ENCODE results near the gene DEFB114.
"Not testable (repeated sequence)": the region's sequence is repeated elsewhere in the genome, so short reads cannot be mapped to it uniquely, and the experiment has no call there.

Gene DEFB114, protein sequence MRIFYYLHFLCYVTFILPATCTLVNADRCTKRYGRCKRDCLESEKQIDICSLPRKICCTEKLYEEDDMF

DNA sequence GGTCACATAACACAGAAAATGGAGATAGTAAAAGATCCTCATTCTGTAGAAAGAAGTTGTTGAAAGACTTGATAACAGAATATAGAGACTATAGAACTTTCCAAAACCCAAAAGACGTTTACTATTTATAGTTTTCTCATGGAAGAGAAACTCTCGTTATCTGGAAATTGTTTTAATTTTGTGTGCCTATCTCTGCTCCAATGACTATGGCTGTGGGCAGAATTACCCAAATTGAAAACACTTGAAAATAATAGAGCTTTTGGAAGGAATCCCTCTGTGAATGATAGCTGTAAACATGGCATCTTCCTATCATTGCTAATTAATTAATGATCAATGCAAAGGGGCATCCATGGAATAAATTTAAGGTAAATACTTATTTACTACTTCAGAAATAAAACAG lies at the start of gene DEFB114:
Gene DEFB114 (minus strand): TSS at position 101 of the 400 bp plus-strand sequence. CDS start 59 bp downstream, at position 42.
- in situ Hi-C loops (cut with MboI; ENCODE audit: low sequenced_read_pairs): no loop called here

DNA sequence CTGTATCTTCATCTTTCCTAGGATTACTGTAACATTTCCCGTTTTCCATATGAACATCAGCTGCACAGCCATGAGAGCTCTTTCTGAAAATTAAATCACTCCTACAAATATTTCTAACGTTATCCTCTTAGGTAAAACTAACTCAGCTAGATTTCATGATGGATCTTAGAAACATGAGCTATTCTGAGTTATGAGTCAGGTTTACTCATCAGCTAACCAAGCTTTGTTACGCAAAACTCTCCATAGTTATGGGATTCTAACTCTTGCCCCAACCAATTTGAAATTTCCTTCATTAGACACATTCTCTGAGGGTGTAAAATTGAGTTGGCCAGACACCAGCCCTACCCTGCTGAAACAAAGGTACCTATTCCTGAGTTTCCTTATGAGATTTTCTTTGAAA lies 43.9 kb upstream of the DEFB114 start:
- in situ Hi-C loops (cut with MboI; ENCODE audit: low sequenced_read_pairs): no loop called here

DNA sequence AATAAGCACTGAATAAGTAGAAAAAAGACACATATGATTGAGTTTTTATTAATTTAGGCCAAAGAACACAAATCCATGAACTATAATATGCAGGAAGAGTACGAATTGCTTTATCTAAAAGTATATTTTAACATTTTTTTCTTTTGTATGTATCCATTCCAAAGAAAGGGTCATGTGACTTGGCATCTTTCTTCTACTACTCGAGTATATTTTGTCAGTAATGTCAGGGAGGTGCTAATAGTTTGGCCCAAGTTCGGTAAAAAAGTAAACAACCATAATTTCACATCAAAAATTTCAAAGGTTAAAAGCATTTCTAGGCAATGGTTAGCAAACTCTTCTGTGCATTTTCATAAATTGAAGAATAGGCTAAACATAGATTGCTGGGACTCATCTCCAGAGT lies 39.2 kb upstream of the DEFB114 start:
- in situ Hi-C loops (cut with MboI; ENCODE audit: low sequenced_read_pairs): no loop called here

DNA sequence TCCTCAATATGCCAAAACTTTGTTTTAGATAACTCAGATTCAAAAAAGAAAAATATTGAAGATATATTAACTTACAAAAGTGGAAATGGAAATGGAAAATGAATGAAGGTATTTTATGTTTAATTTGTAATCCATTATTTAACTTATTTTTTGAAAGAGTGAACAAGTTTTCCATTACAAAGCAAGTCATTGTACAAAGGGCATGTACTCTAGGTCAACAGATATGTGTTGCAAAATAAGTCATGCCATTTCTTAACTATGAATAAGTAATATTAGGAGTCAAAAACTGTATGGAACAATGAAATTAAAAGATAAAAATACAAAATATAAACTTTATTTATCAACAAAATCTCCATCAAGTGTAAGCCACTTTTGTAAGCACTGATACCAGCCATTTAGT lies 31.3 kb upstream of the DEFB114 start:
- in situ Hi-C loops (cut with MboI; ENCODE audit: low sequenced_read_pairs): no loop called here

DNA sequence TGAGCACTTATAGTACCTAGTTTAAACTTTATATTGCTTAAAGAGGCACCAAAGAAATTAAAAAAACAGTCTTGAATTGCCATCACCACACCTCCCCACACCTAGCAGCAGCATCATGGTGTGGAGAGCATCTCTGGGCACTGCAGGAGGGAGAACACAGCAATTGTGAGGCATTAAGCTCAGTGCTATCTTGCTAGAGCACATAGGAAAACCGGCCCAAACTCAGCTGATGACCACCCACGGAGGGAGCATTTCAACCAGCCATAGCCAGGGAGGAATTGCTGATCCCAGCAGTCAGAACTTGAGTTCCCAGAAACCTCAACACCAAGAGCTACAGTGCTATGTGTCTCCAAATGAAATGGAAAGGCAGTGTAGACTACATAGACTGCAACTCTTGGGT lies 24.9 kb upstream of the DEFB114 start:
- in situ Hi-C loops (cut with MboI; ENCODE audit: low sequenced_read_pairs): no loop called here

DNA sequence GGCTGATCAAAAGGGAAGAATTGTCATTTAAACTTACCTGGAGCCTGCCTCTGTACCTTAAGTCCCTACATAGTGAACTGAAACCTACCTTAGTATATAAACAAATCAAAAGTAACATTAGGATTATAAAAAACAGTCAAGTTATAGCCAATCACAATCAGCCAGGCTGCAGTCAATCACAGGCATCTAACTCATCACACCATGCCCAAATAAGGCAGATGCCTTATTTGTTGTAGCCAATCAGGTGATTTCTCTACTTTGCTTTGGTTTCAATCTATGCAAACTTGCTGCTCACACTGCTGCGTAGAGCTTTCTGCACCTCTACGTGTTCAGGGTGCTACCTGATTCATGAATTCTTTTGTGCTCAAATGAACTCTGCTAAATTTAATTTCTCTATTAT lies 23.8 kb upstream of the DEFB114 start:
- in situ Hi-C loops (cut with MboI; ENCODE audit: low sequenced_read_pairs): no loop called here

DNA sequence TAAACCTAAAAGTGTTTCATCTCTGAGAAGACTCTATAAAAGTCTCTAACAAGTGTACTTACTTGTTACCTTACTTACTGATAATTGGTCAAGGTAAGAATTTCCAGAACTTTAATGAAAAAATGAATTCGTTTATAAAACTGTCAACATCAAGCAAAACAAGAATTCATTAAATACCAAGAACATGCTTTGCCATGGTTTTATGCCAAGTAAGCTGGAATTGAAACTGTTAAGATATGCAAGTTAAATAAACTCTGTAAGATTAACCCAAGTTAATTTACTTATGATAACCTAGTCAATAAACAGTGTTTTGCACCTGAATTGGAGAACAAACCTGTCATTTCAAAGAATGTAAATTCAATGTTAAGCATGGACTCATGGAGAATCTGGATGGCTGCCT lies 22.6 kb upstream of the DEFB114 start:
- in situ Hi-C loops (cut with MboI; ENCODE audit: low sequenced_read_pairs): no loop called here

DNA sequence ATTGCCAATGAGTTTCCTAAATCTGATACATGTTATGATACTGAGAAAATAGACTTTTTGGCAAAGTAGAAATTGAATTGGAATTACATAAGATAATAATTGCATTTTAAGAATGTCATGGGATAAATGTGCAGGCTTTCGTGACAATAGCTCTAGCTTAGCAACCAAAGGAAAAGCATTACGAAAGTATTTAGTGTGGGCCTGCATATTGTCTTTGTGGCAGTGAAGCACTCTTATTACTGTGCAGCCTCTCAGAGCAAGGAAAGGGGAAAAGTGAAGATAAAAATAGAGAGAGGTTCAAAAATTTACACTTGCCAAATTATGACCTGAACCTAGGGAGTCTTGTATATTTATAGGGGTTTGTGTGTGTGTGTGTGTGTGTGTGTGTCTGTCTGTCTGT lies 18.1 kb upstream of the DEFB114 start:
- in situ Hi-C loops (cut with MboI; ENCODE audit: low sequenced_read_pairs): no loop called here

DNA sequence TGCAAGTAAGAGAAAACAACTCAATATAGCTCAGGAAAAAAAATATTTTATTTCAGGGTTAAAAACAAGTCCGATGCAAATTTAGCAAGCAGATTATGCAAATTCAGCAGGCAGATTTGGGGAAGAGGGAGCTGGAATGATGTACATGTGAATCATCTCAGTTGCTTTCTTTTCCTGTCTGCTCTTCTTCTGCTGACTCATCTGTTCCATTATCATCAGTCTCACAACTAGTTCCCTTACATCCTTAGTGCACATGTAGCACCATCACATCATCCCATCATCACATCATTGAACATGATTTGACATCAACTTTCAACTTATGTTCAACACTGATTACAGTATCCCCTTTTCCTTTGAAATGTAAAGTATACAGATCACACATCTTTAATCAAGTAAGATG lies 16.9 kb upstream of the DEFB114 start:
- in situ Hi-C loops (cut with MboI; ENCODE audit: low sequenced_read_pairs): no loop called here

DNA sequence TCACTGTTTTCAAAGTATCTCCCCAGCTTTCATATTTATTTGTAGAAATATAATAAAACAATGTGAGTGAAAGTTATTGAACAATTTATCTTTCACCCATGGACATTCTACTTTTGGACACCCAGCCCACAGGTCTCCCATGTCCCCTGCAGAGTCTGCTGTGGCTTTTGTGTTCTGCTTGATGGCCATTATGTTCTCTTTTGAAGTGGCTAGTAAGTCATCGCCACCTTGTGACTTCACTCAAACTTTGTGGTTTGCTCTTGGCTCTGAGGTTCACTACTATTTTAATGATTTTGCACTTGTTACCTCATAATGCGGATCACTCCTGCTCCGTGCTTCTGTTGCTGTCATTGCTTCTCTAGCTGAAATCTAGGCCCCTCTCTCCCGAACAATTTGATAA lies 15.6 kb upstream of the DEFB114 start:
- in situ Hi-C loops (cut with MboI; ENCODE audit: low sequenced_read_pairs): no loop called here

DNA sequence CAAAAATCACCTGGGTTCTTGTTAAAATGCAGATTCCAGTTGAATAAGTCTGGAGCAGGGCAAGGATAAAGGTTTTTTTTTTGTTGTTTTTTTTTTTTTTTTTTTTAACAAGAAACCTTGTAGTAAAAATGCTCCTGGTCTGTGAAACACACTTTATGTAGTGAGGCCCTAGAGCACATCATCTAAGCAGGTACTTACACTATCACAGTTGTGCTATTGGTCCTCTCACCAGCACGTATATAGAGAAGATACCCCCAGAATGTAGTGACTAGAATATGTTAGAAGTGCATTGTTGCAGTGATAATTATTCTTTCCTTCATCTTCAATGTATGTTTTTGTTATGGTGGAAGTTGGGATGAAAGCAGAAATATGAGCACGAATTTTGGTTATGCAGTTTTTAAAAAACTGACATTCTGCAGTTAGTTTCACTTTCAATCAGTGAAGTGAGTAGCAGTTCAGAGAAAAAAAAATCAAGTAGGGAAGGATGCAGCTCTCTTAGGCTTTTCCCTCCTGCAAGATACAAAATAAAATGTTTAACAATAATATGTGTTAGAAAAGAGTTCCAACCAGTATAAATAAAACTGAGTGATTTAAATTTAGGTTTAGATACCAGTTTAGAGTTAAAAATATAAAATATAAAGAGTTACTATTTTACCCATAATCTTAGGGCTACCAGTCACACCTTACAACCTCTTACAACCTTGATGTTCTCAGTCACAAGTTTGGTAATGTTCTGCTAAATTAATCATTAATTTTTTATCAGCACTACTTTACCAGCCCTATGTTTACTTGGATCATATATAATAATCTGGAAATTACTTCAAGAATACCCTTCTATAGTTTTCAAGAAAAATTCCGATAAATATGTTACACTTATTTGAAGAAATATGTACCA lies 14.6 kb upstream of the DEFB114 start:
- in situ Hi-C loops (cut with MboI; ENCODE audit: low sequenced_read_pairs): no loop called here

DNA sequence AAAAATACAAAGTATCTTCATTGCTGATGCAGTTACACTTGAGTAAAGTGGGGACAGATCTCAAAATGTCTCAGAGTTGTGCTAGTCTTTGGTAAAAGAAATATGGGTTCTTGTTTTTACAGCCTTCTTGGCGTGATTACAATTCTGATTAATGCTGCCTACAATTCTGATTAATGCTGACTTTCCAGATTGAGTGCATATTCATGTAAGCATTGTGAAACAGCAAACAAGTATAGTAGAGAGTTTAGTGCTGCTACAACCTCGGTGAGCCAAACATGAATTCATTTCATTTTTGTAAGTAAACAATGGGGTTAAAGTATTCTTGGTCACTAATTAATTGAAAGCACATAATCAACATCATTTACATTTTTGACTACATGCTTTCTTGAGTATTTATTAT lies 5.6 kb upstream of the DEFB114 start, which contains the start of gene DEFB113:
Gene DEFB113 (minus strand): TSS at position 21 of the 400 bp plus-strand sequence. CDS start 0 bp downstream, at position 21.
- in situ Hi-C loops (cut with MboI; ENCODE audit: low sequenced_read_pairs): no loop called here

DNA sequence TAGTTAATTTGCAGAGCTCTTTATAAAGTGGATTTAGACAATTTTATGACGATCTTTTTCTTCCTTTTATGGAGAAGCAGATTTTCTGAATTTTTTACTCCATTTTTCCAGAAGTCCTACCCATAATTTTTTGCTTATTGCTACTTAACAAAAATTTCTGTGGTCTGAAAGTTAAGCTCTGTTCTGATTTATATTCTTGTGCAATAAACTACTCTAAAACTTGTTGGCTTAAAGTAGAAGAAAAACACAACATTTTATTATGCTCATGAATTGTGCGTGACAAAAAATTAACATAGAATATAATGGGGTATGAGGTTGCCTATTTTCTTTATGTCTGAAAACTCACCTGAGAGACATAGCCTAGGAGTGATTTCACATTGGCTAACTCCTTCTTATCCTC lies 2.9 kb upstream of the DEFB114 start:
- in situ Hi-C loops (cut with MboI; ENCODE audit: low sequenced_read_pairs): no loop called here

DNA sequence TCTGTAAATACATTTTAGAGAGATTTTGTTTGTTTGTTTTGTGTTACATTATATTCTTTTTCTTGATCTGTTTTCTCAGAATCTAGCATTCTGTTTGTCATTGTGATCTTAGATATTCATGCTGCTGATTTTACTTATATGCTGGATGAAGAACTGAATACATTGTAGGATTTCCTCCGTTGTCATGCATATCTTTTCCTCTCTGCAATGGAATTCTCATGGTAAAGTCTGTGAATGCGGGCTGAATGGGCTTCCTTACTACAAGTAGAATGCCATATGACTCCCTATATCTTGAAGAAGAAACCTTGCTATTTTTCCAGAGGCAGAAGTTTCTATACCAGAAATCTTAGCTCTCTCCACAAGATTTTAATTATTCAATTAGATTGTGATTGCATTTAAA lies 2.4 kb upstream of the DEFB114 start:
- in situ Hi-C loops (cut with MboI; ENCODE audit: low sequenced_read_pairs): no loop called here

DNA sequence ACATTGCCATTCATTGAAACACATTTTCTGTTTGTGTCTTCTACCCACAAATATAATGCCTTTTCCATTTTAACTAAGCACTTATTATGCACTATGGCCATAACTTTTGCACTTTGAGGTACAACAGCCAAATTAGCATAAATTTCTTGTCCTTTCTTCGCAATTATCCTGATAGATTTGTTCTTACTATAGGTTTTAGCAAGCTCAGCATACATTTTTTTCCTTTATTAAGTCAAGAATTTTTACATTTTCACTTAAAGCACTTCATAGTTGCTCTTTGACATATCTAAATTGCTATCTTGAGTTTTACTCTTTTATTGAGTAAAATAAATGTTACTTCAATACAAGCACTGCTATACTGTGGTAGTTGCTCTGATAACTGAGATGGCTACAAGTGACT lies 5.8 kb downstream of the DEFB114 start:
- in situ Hi-C loops (cut with MboI; ENCODE audit: low sequenced_read_pairs): no loop called here

DNA sequence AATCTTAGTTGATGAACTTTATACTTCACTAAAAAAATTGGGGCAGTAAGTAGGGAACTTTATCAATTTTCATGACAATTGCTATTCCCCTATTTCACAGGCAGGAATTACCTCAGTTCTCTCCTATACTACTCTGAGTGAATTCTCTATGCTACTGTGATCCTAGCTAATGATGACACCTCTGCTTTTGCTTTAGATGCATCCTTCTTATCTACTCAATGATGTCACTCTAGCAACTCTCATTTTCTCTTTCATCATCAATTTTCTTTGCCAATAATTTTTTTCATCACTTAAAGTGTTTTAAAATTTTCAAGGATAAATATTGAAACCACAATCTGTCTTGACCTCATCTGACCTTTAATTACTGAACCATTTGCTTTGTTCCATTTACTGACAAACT lies 8.1 kb downstream of the DEFB114 start:
- in situ Hi-C loops (cut with MboI; ENCODE audit: low sequenced_read_pairs): no loop called here

DNA sequence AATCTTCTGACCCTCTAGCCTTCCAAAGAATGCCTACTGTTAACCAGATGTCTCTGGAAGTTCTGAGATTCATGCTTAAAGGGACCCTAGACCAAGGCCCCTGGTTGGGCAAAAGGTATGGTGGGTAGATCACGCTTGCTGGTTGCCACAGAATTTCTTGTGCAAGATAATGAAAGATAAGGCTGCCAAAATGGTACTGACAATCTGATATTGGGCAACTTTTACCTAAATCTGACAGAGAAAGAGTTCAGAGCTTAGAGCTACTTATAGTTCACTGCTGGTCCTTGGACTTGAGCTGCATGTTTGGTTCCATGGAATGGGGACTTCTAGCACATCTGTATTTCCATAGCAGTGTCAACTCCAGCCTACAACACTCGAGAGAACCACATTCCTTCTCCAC lies 12.0 kb downstream of the DEFB114 start:
- in situ Hi-C loops (cut with MboI; ENCODE audit: low sequenced_read_pairs): no loop called here

DNA sequence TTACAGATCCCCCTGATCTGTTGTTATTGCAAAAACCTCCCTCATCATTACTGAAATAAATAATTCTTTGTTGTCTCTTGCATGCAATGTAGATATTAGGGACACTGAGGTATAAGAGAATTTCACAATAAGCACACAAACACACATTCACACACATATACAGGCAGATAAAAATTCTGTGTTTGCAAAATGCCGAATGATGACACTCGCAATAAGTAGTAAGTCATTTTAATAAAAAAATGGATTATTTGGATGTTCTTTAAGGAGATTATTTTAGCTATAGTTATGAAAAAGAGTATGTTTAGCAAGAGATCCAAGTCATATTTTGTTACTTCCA lies 13.6 kb downstream of the DEFB114 start:
- in situ Hi-C loops (cut with MboI; ENCODE audit: low sequenced_read_pairs): no loop called here

DNA sequence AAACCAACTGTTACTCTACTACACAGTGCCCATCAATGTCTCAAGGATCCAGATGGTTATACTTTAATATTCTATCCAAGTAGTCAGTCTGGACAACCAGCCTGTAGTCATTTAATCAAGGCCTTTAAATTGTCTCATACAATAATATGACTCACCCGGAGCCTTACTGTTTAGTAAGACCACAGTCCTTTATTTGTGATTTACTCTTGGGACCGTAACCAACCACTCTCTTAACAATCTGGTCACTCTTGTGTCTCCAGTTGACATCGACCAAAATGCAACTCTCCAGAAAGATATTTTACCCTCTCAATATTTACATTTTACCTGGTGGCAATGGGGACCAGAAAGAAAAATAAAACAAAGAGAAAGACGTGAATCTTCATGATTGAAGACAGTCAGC lies 14.9 kb downstream of the DEFB114 start:
- in situ Hi-C loops (cut with MboI; ENCODE audit: low sequenced_read_pairs): no loop called here

DNA sequence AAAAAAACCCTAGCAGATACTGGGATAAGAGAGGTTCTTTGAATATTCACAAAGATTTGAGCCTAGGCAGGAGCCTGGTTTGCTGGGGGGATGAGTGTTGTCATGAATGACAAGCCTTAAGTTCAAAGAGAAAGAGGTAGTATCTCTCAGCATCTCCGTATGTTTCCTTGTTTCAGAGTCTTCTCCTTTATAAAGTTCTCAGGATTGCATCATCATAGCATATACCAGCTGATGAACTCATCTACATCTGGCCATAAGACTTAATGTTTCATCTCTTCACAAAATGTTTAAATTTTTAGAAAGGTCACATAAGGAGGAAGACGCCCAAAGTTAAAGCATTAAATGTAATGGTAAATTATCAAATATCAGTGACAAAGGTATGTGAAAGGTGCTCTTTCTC lies 17.1 kb downstream of the DEFB114 start:
- in situ Hi-C loops (cut with MboI; ENCODE audit: low sequenced_read_pairs): no loop called here

DNA sequence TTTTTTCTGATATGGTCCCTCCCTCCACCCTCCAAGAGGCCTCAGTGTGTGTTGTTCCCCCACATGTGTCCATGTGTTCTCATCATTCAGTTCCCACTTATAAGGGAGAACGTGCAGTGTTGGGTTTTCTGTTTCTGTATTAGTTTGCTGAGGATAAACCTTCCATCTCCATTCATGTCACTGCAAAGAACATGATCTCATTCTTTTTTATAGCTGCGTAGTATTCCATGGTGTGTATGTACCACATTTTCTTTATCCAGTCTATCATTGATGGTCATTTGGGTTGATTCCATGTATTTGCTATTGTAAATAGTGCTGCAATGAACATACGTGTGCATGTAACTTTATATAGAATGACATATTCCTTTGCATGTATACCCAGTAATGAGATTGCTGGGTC lies 19.9 kb downstream of the DEFB114 start:
- in situ Hi-C loops (cut with MboI; ENCODE audit: low sequenced_read_pairs): not testable (repeated sequence)

DNA sequence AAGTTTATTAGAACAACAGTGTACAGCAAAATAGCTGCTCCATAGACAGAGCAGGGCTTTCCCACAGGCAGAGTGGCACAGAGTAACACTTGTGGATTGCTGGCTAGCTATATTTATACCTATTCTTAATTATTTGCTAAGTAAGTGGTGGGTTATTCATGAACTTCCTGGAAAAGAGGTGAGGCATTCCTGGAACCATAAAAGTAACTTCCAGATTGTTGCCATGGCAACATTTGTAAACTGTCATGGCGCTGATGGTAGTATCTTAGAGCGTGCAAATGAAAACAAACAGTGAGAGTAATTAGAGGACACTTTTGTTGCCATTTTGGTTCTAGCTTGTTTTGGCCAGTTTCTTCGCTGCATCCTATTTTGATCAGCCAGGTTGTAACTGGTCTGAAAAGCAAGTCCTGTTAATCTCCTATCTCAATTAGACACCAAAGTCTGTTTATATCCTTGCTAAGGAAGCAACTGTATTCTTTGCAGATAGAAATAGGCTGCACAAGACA lies 23.9 kb downstream of the DEFB114 start:
- in situ Hi-C loops (cut with MboI; ENCODE audit: low sequenced_read_pairs): no loop called here

DNA sequence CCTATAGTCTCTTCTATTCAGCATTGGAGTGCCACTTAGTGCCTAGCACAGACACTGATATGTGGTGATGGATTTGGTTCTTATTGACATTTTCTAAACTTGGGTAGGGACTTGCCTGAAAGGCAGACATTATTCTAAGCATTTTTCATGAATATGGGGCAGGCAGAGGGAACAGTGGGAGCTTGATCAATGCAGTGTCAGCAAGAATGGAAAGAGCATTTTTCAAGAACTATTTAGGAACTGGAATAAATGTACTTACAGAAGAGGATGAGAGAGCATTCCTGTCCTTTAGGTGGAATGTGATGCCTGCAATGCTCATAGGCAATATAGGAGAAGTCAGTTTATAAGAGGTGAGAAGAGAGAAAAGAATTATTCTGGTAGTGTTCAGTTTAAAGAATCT lies 26.2 kb downstream of the DEFB114 start:
- in situ Hi-C loops (cut with MboI; ENCODE audit: low sequenced_read_pairs): no loop called here
